Right lung (tissue), 10 donors: Measurements from ENCODE around the gene SCAMP5. TPM values are rescaled to one million over a fixed set of nuclear protein-coding genes. Genes with fewer than 3 reads are reported as not detected.
A peak's percentile ranks its signal among the peaks of the same experiment; 100 is the strongest.

Experiments
- DNase-seq, 2 donors: peaks; one replicate each; pipeline ENCODE4 v3.0.0-alpha.2; 2013
- long read RNA-seq, 8 donors: transcript quantifications; one replicate each; lab custom pipeline, GENCODE V29; 2026
- polyA plus RNA-seq, 5 donors: library from polyadenylated mRNA; unstranded; fragments of 120-200 nt; gene quantifications; one replicate each; pipeline versions ENCODE4 v1.2.1 to v1.2.3, GENCODE V29; 2013; ENCODE audit warnings: inconsistent platforms in 1 of 5, low replicate concordance in 1 of 5; ENCODE audit not compliant: insufficient read length in 5 of 5, insufficient read depth in 1 of 5

SCAMP5 gene, protein sequence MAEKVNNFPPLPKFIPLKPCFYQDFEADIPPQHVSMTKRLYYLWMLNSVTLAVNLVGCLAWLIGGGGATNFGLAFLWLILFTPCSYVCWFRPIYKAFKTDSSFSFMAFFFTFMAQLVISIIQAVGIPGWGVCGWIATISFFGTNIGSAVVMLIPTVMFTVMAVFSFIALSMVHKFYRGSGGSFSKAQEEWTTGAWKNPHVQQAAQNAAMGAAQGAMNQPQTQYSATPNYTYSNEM
- 10 to 100 TPM; 11.5 to 28.0 (median 14.2) TPM for polyA plus RNA-seq
- long read RNA-seq, donor 1, partial matches to known transcripts, result 0 of 3 reads
- long read RNA-seq, donor 1, other reads (novel, unspliced or antisense), result 0 of 3 reads
- long read RNA-seq, donor 2, result 0 reads
- long read RNA-seq, donor 3, result 0 reads
- long read RNA-seq, donor 4, partial matches to known transcripts, result 0 of 1 reads
- long read RNA-seq, donor 4, other reads (novel, unspliced or antisense), result 0 of 1 reads
- long read RNA-seq, donor 5, partial matches to known transcripts, result 221 of 571 reads
- long read RNA-seq, donor 5, other reads (novel, unspliced or antisense), result 344 of 571 reads
- long read RNA-seq, donor 6, partial matches to known transcripts, result 0 of 3 reads
- long read RNA-seq, donor 6, other reads (novel, unspliced or antisense), result 0 of 3 reads
- long read RNA-seq, donor 7, partial matches to known transcripts, result 0 of 1 reads
- long read RNA-seq, donor 7, other reads (novel, unspliced or antisense), result 0 of 1 reads
- long read RNA-seq, donor 8, result 0 reads

DNA sequence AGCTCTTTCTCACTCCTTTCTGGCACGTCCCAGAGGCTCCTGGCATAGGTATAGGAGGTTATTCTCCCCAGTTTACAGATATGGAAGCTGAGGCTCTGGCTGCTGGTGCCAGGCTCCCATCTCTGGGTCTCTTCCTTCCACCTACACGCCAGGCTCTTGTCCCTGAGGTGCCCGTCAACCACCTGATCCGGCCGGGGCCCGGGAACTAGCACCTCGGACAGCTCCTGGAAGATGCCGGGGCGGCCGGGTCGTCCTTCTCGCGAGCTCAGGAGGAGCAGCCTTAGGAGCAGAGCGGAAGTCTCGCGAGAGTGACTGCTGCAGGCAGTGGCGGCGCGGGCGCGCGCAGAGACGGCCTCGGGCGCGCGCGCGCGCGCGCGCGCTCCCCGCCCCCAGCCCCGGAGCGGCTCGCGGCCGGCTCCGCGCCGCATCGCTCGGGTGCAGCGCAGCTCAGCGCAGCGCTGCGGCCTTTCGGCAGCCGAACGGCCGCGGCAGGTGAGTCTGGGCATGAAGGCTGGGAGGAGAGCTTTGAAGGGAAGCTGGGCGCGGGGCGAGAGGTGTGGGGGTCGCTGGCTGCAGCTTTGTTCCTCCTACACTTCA lies at the start of gene SCAMP5:
TSS of gene SCAMP5 (plus strand) at position 382 of the 597 bp plus-strand sequence. CDS start 16,277 bp downstream, outside the sequence.
- peak; percentile 88 to 92 for DNase-seq

DNA sequence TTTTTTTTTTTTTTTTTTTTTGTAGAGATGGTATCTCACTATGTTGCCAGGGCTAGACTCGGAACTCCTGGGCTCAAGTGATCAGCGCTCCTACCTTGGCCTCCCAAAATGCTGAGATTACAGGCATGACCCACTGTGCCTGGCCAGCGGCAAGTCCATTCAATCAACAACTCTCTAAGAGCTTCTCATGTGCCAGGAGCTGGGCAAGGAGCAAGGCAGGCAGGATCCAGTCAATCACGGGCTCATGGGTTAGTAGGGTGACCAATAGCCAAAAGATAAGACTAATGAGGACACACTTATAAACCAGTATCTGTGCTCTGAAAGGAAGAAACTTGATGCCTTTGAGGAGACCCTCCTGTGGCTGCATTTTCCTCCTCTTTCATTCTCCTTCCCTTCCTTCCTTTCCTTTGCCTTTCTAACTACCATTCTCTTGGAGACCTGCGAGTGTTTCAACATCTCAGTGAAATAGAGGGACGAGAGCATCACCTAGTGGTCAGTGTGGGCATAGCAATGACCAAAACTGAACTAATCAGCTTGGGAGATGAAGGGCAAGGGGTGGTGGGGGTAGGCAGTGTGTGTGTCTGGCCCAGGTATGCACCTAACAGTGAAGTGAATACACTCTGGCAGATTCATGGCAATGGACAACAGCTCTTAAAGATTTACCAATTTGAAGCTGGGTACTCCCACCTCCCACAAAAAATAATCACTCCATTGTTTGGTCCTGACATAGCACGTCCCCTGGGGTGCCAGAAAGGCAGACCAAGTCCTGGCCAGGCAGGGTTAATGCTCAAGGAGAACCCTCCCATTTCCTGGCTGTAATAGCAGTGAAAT lies 45.1 kb upstream of the SCAMP5 start:
- DNase-seq, result no peak

- DNase-seq, result no peak
These were observed 44.4 kb upstream of the SCAMP5 start for GRCh38 chr15:74951006-74951405.

DNA sequence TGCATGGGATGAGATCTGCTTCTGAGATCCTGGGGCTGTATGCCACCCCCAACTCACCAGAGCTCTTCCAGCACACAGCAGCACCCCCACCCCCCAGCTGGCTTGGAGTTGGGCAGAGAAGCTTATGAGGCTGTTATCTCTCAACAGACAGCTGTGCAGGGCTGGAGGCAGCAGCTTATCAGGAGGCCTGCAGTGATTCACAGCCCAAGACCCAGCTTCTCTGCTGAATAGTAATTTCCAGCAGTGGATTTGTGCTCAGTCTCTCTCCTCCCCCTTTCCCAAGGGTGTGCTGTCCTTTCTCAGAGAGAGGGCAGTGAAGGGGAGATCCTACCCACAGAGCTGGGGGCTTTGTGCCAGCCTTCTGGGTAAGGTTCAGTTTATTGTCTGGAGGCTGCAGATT lies 40.8 kb upstream of the SCAMP5 start:
- DNase-seq, result no peak

- no peak for DNase-seq
These were observed 40.3 kb upstream of the SCAMP5 start for GRCh38 chr15:74955017-74955416.

DNA sequence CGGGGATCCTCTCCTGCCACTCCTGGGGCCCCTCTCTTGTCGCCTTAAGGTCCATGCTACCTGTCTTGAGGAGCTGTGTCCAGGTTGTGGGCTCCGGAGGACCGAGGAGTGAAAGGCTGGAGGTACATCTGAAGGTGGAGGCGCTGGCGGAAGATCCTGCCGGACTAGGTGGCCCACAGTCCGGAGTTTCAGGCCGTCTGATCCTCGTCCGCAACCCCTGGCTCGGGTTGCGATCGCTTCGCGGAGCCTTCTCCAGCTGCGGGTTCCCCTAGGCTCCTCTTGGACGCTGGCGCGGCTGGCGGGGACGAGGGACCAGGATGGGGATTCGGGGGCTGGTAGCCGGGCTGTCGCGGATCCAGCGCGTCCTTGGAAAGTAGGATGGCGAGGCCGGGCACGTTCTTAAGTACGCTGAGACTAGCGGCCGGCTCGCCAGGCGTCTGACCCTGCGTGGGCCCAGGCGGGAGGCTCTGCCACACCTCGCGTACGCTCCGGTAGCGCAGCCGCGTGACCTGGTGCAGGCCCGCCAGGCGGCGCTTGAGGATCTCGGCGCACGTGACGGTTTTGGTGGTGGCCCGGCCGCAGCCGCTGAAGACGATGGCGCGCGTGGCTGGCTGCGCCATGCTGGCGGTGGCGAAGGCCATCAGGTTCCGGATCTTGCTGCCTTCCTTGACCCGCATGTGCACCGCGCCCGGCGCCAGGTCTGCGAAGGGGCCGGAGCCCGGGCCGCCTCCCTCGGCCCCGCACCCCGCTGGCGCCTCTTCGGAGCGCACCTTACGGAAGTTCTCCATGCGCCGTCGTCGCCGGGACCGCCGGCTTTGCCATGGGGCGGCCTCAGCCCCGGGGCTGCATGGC lies 39.3 kb upstream of the SCAMP5 start:
- DNase-seq, result no peak

- DNase-seq, result no peak
These were observed 38.5 kb upstream of the SCAMP5 start, which contains the start of gene RPP25 for GRCh38 chr15:74956648-74957475. RPP25 (minus strand) TSS chr15:74956772; CDS start chr15:74956583, 189 bp downstream.

DNA sequence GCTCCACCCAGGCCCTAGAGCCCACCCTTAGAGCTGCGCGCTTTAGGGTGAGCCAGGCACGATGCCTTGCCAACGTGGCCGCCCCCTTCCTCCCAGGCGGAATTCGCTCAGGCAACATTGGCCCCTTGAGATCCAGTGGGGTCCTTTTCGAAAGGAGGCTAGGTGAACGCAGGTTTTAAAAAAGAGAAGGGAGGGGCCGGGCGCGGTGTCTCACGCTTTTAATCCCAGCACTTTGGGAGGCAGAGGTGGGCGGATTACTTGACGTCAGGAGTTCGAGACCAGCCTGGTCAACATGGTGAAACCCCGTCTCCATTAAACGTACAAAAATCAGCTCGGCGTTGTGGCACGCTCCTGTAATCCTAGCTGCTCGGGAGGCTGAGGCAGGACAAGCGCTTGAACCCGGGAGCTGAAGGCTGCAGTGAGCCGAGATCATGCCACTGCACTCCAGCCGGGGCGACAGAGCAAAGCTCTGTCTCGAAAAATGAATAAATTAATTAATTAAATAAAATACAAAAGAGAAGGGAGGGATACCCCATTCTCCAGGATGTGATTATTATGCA lies 37.8 kb upstream of the SCAMP5 start:
- no peak for DNase-seq

DNA sequence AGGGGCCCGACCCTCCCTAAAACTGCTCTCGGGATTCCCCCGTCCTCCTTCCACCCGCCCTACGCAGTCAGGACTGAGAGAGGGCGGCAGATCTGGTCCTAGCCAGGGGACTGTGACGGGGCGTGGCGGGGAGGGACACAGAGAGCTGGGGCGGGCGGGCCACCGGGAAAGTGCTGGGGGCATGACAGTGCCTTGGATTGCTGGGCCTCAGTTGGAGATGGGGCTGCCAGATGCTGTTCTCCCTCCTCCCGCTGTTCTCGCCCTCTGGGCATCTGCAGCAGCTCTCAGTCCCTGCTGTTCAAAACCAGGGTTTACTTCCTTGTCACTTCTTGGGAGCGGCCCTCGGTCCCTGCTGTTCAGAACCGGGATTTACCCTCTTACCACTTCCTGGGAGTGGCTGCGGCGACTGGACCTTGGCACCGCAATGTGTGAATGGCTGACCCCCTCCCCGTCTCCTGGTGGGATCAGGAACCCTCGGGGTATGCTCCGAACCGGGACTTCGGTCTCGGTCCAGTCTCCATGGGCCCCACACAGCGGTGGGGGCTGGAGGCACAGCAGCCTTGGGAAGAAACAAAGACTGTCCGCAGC lies 36.9 kb upstream of the SCAMP5 start:
- DNase-seq, result no peak

- DNase-seq, result no peak
These were observed 36.3 kb upstream of the SCAMP5 start for GRCh38 chr15:74958908-74959585.

- no peak for DNase-seq
These were observed 35.8 kb upstream of the SCAMP5 start for GRCh38 chr15:74959586-74959939.

DNA sequence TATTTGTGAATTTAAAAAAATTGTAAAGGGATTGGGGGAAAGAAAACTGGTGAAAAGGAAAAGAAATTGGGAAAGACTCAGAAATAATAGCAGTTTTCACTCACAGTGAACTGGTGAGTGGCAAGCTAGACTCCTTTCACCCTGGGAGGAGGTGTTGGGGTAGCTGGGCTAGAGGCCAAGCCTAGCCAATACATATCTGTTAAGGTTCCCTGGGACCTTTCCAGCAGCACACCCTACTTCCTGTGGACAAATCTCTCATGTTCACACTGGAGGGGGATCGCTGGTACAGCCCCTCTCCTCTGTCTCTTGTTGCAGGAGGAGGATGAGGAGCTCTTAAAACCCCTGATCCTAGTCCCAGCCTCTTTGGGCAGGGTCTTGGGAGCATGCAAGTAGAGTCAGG lies 35.1 kb upstream of the SCAMP5 start:
- DNase-seq, result no peak

DNA sequence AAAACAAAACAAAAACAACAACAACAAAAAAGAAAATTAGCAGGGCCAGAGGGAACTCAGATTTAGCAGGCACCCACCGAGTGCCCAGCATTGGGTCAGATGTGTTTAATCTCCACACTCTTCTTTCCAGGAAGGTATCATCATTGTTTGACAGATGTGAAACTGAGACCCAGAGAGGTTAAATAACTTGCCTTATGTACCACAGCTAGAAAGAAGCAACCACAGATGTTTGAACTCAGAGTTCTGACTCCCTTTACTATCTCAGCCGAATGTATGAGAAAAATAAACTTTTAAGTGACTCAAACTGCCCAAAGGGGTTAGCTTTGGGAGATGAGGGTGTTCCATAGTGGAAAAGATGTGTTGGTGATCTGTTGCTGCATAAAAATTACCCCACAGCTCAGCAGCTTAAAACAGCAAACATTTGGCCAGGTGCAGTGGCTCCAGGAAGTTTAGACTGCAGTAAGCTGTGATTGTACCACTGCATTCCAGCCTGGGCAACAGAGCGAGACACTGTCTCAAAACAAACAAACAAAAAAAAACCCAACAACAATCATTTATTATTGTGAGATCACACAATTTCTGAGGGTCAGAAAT lies 34.3 kb upstream of the SCAMP5 start:
- DNase-seq, result no peak

DNA sequence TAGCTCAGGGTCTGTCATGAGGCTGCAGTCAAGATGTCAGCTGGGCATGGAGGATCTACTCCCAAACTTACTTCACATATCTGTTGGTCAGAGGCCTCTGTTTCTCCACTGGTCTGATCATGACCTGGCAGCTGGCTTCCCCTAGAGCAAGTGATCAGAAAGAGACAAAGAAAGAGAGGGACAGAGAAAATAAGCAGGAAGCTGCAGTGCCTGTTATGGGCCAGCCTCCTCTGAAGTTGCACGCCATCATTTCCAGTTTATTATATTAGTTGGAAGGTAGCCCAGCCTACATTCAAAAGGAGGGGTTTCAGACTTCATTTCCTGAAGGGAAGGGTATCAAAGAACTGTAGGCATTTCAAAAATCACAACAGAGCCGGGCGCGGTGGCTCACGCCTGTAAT lies 33.7 kb upstream of the SCAMP5 start:
- no peak for DNase-seq

DNA sequence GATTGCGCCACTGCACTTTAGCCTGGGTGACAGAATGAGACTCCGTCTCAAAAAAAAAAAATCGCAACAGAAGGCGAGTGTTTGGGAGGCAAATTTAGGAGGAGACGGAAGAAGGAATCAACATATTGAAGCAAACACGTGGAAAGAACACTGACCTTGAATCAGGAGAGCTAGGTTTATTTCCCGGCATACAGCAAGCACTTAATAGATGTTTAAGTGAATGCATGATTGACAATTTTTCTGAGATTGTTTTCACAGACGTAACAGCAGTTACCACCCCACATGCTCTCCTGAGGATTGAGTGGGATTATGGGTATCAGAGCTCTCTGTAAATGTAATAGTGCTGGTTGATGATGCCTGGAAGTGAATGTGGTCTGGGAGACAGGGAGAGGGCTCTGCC lies 33.1 kb upstream of the SCAMP5 start:
- DNase-seq, result no peak

DNA sequence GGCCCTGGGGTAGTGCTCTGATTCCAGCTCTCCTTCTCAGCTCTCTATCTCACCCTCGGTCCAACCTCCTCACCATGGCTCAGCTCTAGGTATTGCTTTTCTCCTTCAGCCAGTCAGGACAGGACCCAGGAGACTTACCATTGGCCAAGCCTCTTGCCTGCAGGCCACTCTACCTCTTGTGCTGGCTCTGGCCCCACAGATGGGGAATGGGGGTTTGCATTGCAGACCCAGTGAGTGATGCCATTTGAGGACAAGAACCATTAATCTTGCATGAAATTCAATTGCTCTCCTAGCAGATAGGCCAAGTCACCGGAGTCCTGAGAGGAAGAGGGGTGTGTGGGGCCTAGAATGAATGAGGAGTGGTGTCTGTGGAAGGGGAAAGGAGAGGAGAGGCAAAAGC lies 32.7 kb upstream of the SCAMP5 start:
- DNase-seq, result no peak

- no peak for DNase-seq
These were observed 32.1 kb upstream of the SCAMP5 start for GRCh38 chr15:74963213-74963612.

DNA sequence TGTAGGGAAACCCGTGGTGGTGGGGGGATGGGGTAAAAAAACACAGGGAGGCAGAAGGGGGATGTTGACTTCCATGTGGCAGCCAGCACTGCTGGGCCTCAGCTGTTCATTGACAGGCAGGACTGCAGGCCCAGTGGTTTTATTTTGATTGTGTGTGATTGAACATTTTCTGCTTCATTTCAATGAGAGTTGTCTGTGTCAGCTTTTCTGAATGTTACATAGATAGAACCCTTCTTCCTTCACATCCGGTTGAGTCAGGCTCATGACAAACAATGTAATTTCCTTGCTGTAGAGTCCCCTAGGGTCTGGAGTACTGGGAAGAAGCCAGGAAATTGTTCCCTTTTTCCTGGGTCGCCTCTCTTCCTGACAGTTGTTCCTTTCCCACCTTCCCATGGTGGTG lies 30.6 kb upstream of the SCAMP5 start:
- no peak for DNase-seq
